ENCODE results near the gene CCDC191. TPM values are rescaled to one million over a fixed set of nuclear protein-coding genes. Genes with fewer than 3 reads are reported as not detected.

Gene CCDC191
- total RNA-seq, 2 experiments from 2014 or later: 4.2 to 5.0 TPM

DNA sequence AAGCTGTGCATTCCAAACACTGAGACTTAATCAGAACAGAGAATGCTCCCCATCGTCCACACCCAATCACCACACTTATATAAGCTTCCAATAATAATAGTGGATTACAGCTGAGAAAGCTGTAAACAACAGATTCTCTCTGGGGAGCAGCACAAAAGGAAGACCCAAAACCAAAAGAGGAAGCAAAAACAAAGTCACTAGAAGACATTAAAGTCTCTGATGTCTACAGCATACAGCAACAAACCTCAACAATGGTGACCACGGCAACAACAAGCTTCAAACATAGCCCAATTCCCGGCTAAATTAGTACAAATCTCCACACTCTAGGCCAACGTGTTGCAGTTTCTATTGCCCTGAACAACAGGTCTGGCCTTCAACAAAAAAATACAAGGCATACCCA, 70.8 kb downstream of the CCDC191 start:
- TF ChIP-seq CTCF (conservative IDR thresholded peaks at IDR 0.05; ENCODE audit: low read length): no peak
- TF ChIP-seq EZH2phosphoT487 (IDR thresholded peaks at IDR 0.05; ENCODE audit: borderline replicate concordance, low read depth, low read length): no peak
- BruUV-seq (replicated peaks): no TSS peak
- Histone ChIP-seq H2AFZ (ENCODE audit: low read length) (peak overlapping the region; percentile 78; the same call in 1 of the 2 replicates), H4K20me1 (ENCODE audit: insufficient read depth, low read length) (no peaks in the 10 kb centered on the region), H3K79me2 (ENCODE audit: insufficient read depth, low read depth, low read length) (no peaks in the 10 kb centered on the region), H3K27ac (ENCODE audit: low read depth, low read length, poor library complexity, severe bottlenecking) (peak overlapping the region; percentile 30), H3K9me3 (ENCODE audit: low read length) (peaks cover 3% of the 10 kb centered on the region; the same call in 1 of the 2 replicates), H3K36me3 (ENCODE audit: insufficient read depth, low read length) (no peaks in the 10 kb centered on the region; the same call in 1 of the 2 replicates), H3K4me2 (ENCODE audit: low read length) (peak overlapping the region; percentile 57), H3K4me3 (ENCODE audit: low read depth, low read length, poor library complexity, severe bottlenecking) (peak overlapping the region; percentile 6), H3K9me2 (ENCODE audit: insufficient read depth, low read length) (no peaks in the 10 kb centered on the region), H3K4me1 (ENCODE audit: insufficient read depth, low read length, poor library complexity, severe bottlenecking) (peaks cover 25% of the 10 kb centered on the region)
- POLR2A ChIA-PET: interaction anchor here (0.7 to 2.6 kb wide), 6 partner anchors 10 to 44 kb away, joined by 3 to 9 read pairs (median 4); no protein-coding TSS in a partner anchor
- CTCF ChIA-PET (ENCODE audit: unreplicated experiment): no interaction called here
- intact Hi-C loops (cut with micrococcal nuclease; ENCODE audit: unreplicated experiment): no loop called here
- DNase-seq (ENCODE audit: low spot score): peak; percentile 69

- Histone ChIP-seq H2AFZ (ENCODE audit: low read length) (no peak overlapping the region), H3K4me1 (ENCODE audit: insufficient read depth, low read length, poor library complexity, severe bottlenecking) (peaks cover 25% of the 10 kb centered on the region), H3K9me3 (ENCODE audit: low read length) (peaks cover 3% of the 10 kb centered on the region; the same call in 1 of the 2 replicates), H3K9me2 (ENCODE audit: insufficient read depth, low read length) (no peaks in the 10 kb centered on the region), H3K4me3 (ENCODE audit: low read depth, low read length, poor library complexity, severe bottlenecking) (no peak overlapping the region), H3K4me2 (ENCODE audit: low read length) (no peak overlapping the region), H3K27ac (ENCODE audit: low read depth, low read length, poor library complexity, severe bottlenecking) (no peak overlapping the region), H3K36me3 (ENCODE audit: insufficient read depth, low read length) (peaks cover 5% of the 10 kb centered on the region; the same call in 1 of the 2 replicates), H3K79me2 (ENCODE audit: insufficient read depth, low read depth, low read length) (no peaks in the 10 kb centered on the region), H4K20me1 (ENCODE audit: insufficient read depth, low read length) (no peaks in the 10 kb centered on the region)
- intact Hi-C loops (cut with micrococcal nuclease; ENCODE audit: unreplicated experiment): no loop called here
- no peak for TF ChIP-seq EZH2phosphoT487 (IDR thresholded peaks at IDR 0.05; ENCODE audit: borderline replicate concordance, low read depth, low read length)
- no peak for TF ChIP-seq CTCF (conservative IDR thresholded peaks at IDR 0.05; ENCODE audit: low read length)
- CTCF ChIA-PET (ENCODE audit: unreplicated experiment): no interaction called here
- no peak for DNase-seq (ENCODE audit: low spot score)
- no TSS peak for BruUV-seq (replicated peaks)
- POLR2A ChIA-PET: interaction anchor here (0.5 to 3.6 kb wide), 4 partner anchors 14 to 177 kb away, joined by 3 to 30 read pairs (median 4); no protein-coding TSS in a partner anchor
Observed at GRCh38 chr3:113983544-113983943, 72.8 kb downstream of the CCDC191 start.

- peaks cover 3% of the 10 kb centered on the region; the same call in 1 of the 2 replicates for H3K9me3 ChIP-seq (ENCODE audit: low read length)
- H3K4me2 ChIP-seq (ENCODE audit: low read length): no peak overlapping the region
- ChIA-PET POLR2A (interaction anchor here (0.6 to 3.6 kb wide), 7 partner anchors 10 to 387 kb away, joined by 3 to 30 read pairs (median 5); no protein-coding TSS in a partner anchor), CTCF (ENCODE audit: unreplicated experiment) (interaction anchor here (1.0 kb wide), 2 partner anchors 23 to 74 kb away, joined by 3 read pairs; partner anchors contain the start of gene CCDC191)
- no peaks in the 10 kb centered on the region for H3K79me2 ChIP-seq (ENCODE audit: insufficient read depth, low read depth, low read length)
- DNase-seq (ENCODE audit: low spot score): peak; percentile 28
- H3K27ac ChIP-seq (ENCODE audit: low read depth, low read length, poor library complexity, severe bottlenecking): no peak overlapping the region
- BruUV-seq (replicated peaks): no TSS peak
- H3K9me2 ChIP-seq (ENCODE audit: insufficient read depth, low read length): no peaks in the 10 kb centered on the region
- no peaks in the 10 kb centered on the region for H4K20me1 ChIP-seq (ENCODE audit: insufficient read depth, low read length)
- intact Hi-C loops (cut with micrococcal nuclease; ENCODE audit: unreplicated experiment): no loop called here
- no peak for TF ChIP-seq EZH2phosphoT487 (IDR thresholded peaks at IDR 0.05; ENCODE audit: borderline replicate concordance, low read depth, low read length)
- no peak for TF ChIP-seq CTCF (conservative IDR thresholded peaks at IDR 0.05; ENCODE audit: low read length)
- peaks cover 25% of the 10 kb centered on the region for H3K4me1 ChIP-seq (ENCODE audit: insufficient read depth, low read length, poor library complexity, severe bottlenecking)
- no peak overlapping the region for H2AFZ ChIP-seq (ENCODE audit: low read length)
- peaks cover 5% of the 10 kb centered on the region; the same call in 1 of the 2 replicates for H3K36me3 ChIP-seq (ENCODE audit: insufficient read depth, low read length)
- H3K4me3 ChIP-seq (ENCODE audit: low read depth, low read length, poor library complexity, severe bottlenecking): no peak overlapping the region
Observed at GRCh38 chr3:113981803-113982202, 74.5 kb downstream of the CCDC191 start.

Data from OCI-LY7 (cell line).